ENCODE results near the gene CNDP2. TPM values are rescaled to one million over a fixed set of nuclear protein-coding genes. Genes with fewer than 3 reads are reported as not detected.
A peak's percentile ranks its signal among the peaks of the same experiment; 100 is the strongest.

The CNDP2 gene
- total and polyA plus RNA-seq, 4 donors = 26.7 to 99.2 (median 74.2) TPM

DNA sequence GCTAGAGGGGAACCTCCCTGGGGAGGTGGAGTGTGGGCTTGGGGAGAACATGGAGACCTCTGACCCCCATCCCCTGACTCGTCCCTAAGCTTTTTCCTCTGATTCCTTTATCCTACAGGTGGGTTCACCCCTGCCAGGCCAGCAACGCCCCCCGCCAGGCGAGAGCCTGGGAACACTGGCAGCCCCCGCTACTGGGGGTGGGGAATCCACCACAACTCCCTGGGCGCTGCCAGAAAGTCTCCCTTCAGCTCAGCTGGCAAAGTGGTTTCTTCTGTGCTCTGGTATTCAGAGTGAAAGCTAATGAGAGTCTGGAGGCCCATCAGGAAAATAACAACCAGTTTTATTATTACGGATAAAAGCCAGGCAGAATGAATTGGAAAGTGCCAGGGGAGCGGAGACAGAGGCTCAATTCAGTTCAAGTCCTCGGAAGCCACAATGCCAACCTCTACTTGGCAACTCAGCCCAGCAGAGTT lies 41.8 kb upstream of the CNDP2 start:
- intact Hi-C loops (cut with DNase I) = no loop called here
- Histone ChIP-seq H3K27ac (ENCODE audit: low read depth in 1 of 2, low read length in 2 of 2) (no peak overlapping the region), H3K9me3 (ENCODE audit: control insufficient read depth, low read length) (no peaks in the 10 kb centered on the region), H3K4me1 (ENCODE audit: control insufficient read depth in 1 of 2, insufficient read depth in 2 of 2, low read length in 2 of 2) (no peaks in the 10 kb centered on the region), H3K36me3 (ENCODE audit: control insufficient read depth in 1 of 2, insufficient read depth in 2 of 2, low read length in 1 of 2) (no peaks in the 10 kb centered on the region), H3K4me3 (ENCODE audit: low read length in 2 of 2) (no peak overlapping the region), H3K27me3 (ENCODE audit: control insufficient read depth in 1 of 2, insufficient read depth in 2 of 2, low read length in 1 of 2) (no peaks in the 10 kb centered on the region)
- ATAC-seq (ENCODE audit: low FRiP score) = no peak
- no peak for DNase-seq
- WGBS, 2 donors = 88 to 93% methylated on average over 9 of the region's 9 CpGs

DNA sequence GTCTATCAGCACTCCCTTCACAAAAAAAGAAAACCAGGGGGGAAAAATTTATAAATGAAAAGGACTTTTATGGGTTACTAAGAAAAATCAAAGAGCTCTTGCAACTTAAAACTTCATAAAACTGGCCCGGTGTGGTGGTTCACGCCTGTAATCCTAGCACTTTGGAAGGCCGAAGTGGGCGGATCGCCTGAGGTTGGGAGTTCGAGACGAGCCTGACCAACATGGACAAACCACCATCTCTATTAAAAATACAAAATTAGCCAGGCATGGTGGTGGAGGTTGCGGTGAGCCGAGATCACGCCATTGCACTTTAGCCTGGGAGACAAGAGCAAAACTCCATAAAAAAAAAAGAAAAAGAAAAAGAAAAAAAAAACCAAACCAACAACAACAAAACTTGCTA lies 40.8 kb upstream of the CNDP2 start:
- H3K27me3 ChIP-seq (ENCODE audit: control insufficient read depth in 1 of 2, insufficient read depth in 2 of 2, low read length in 1 of 2) = no peaks in the 10 kb centered on the region
- no peak for ATAC-seq (ENCODE audit: low FRiP score)
- 95 to 98% methylated on average over 10 of the region's 10 CpGs for WGBS, 2 donors

DNA sequence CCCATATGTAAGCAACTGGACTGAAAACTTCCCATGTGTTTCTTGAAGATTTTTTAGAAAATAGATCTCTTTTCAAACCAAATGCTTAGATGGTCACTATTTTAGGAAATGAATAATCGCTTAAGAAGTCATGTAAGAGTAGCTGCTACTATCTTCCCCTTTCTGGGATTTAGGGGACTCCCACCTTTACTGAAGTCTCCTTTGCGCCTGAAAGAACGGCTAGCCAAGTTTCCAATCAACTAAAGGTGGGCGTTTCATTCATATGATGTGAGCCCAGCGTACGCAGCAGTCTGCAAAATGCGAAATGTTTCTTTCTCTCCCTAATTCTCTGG lies 40.2 kb upstream of the CNDP2 start:
- no peaks in the 10 kb centered on the region for H3K27me3 ChIP-seq (ENCODE audit: control insufficient read depth in 1 of 2, insufficient read depth in 2 of 2, low read length in 1 of 2)
- DNase-seq = no peak
- H3K27ac ChIP-seq (ENCODE audit: low read depth in 1 of 2, low read length in 2 of 2) = no peak overlapping the region
- no peaks in the 10 kb centered on the region for H3K9me3 ChIP-seq (ENCODE audit: control insufficient read depth, low read length)
- H3K4me3 ChIP-seq (ENCODE audit: low read length in 2 of 2) = no peak overlapping the region
- 9 to 11% methylated on average over 7 of the region's 7 CpGs for WGBS, 2 donors
- H3K36me3 ChIP-seq (ENCODE audit: control insufficient read depth in 1 of 2, insufficient read depth in 2 of 2, low read length in 1 of 2) = no peaks in the 10 kb centered on the region
- intact Hi-C loops (cut with DNase I) = no loop called here
- H3K4me1 ChIP-seq (ENCODE audit: control insufficient read depth in 1 of 2, insufficient read depth in 2 of 2, low read length in 2 of 2) = no peaks in the 10 kb centered on the region
- ATAC-seq (ENCODE audit: low FRiP score) = no peak

More for the DNA sequence above, 40.8 kb upstream of the CNDP2 start:
- Histone ChIP-seq H3K36me3 (ENCODE audit: control insufficient read depth in 1 of 2, insufficient read depth in 2 of 2, low read length in 1 of 2) (no peaks in the 10 kb centered on the region), H3K9me3 (ENCODE audit: control insufficient read depth, low read length) (no peaks in the 10 kb centered on the region), H3K4me3 (ENCODE audit: low read length in 2 of 2) (no peak overlapping the region), H3K27ac (ENCODE audit: low read depth in 1 of 2, low read length in 2 of 2) (no peak overlapping the region), H3K4me1 (ENCODE audit: control insufficient read depth in 1 of 2, insufficient read depth in 2 of 2, low read length in 2 of 2) (no peaks in the 10 kb centered on the region)
- intact Hi-C loops (cut with DNase I) = no loop called here
- DNase-seq = no peak

DNA sequence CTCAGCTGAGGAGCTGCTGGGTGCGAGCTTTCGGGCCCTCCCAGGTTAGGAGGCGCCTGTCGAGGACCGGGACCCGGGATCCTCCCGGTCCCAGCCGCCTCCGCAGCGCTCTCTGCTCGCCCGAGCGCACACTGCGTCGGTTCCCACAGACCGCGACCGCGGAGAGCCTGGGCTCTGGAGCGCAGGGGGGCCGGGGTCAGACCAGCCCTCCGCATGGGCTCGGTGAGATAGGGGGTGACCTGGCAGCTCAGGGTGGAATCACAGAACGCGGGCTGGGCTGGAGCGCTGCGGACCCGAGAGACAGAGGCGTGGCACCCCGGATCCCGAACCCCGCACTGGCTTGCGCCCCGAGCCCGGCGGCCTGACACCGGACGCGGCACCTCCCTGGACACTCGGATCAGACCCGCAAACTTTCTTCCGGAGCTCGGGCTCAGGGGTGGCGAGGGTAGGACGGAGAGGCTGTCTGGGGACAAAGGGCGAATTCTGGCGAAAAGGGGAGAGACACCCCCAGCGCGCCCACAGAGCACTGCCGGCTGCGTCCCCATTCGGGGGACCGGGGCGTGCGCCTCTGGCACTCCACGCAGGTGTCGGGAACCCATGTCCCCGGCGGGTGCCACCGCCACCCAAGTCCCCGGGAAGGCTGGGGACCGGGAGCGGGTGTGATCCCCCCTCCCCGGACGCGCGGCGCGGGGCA lies 39.7 kb upstream of the CNDP2 start:
- ATAC-seq (ENCODE audit: low FRiP score) (peak; percentile 47), DNase-seq (no peak)
- H3K4me1 ChIP-seq (ENCODE audit: control insufficient read depth in 1 of 2, insufficient read depth in 2 of 2, low read length in 2 of 2) = no peaks in the 10 kb centered on the region
- H3K4me3 ChIP-seq (ENCODE audit: low read length in 2 of 2) = peak overlapping the region in 1 of 2 donors; percentile 33
- no peak overlapping the region for H3K27ac ChIP-seq (ENCODE audit: low read depth in 1 of 2, low read length in 2 of 2)
- no peaks in the 10 kb centered on the region for H3K36me3 ChIP-seq (ENCODE audit: control insufficient read depth in 1 of 2, insufficient read depth in 2 of 2, low read length in 1 of 2)
- H3K9me3 ChIP-seq (ENCODE audit: control insufficient read depth, low read length) = no peaks in the 10 kb centered on the region
- no peaks in the 10 kb centered on the region for H3K27me3 ChIP-seq (ENCODE audit: control insufficient read depth in 1 of 2, insufficient read depth in 2 of 2, low read length in 1 of 2)
- WGBS, 2 donors = 1% methylated on average over 47 to 69 of the region's 69 CpGs
- intact Hi-C loops (cut with DNase I) = no loop called here

DNA sequence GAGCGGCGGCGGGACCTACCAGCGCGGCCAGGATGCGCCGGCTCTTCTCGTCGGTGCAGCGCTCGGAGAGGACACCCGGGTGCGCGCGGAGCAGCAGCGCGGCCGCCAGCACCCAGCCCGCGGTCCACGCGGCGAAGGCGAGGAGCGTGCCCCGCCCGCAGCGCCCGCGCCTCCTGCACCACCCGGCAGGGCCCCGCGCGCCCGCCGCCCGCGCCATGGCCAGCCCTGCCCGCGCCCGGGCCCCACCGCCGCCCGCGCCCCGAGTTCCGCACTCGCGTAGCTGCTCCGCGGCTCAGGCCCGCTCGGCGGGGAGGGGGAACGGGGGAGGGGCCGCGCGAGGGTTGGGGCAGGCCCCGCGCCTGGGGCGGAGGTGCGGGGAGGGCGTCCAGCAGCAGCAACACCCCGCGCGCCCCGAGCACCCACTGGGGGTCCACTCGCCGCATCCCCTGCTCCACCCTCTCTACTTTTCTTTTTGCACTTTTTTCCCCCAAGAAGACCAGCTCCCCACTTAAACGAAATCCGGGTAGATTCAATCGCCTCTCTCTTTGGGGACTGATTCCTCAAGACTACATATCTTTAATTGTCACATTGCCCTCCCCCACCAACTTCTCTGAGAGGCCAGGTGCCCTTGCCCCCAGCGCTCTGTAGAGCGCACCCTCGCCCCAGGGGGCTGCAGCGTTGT lies 39.0 kb upstream of the CNDP2 start, which contains the start of gene DIPK1C:
TSS of gene DIPK1C (minus strand) at position 266 of the 682 bp plus-strand sequence. CDS start at position 217, 49 bp downstream.
- no peaks in the 10 kb centered on the region for H3K27me3 ChIP-seq (ENCODE audit: control insufficient read depth in 1 of 2, insufficient read depth in 2 of 2, low read length in 1 of 2)
- no peak within 1 kb of the TSS for H3K27ac ChIP-seq (ENCODE audit: low read depth in 1 of 2, low read length in 2 of 2)
- intact Hi-C loops (cut with DNase I) = no loop called here
- DNase-seq = no peak
- no peaks in the 10 kb centered on the region for H3K4me1 ChIP-seq (ENCODE audit: control insufficient read depth in 1 of 2, insufficient read depth in 2 of 2, low read length in 2 of 2)
- 2% methylated on average over 34 to 76 of the region's 76 CpGs for WGBS, 2 donors
- H3K9me3 ChIP-seq (ENCODE audit: control insufficient read depth, low read length) = no peaks in the 10 kb centered on the region
- H3K4me3 ChIP-seq (ENCODE audit: low read length in 2 of 2) = peak within 1 kb of the TSS in 1 of 2 donors; percentile 33
- no peaks in the 10 kb centered on the region for H3K36me3 ChIP-seq (ENCODE audit: control insufficient read depth in 1 of 2, insufficient read depth in 2 of 2, low read length in 1 of 2)
- ATAC-seq (ENCODE audit: low FRiP score) = no peak

DNA sequence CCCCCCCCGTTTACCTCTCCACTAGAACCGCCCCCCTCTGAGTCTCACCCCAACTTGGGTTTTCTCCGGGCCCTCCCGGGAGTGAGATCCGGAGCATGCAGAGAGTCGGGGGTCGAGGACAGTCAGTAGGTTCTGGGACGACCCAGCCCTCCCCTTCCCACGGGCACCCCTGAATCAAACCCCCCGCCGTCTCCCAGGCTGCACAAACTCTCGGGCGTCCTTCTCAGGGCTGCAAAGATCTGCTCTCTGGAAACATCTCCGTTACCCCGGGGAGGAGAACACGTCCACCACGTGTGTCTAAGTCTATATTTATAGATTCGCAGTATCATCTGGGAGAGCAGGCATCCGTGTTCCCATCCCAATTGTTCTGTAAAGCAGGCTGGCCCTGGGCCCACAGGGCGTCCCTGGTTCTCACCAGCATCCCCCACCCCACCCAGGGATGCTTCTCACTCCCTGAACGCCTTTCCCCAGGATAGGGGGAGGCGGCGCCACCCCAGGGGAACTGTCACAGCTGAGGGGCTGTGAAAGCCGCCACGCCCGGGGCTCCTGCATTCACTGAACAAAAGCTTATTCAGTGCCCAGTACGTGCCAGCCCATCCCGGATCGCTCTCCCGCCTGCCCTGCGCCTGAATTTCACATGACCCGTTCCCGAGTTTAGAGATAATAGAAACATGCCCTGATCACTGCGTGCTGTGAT lies 38.3 kb upstream of the CNDP2 start:
- no peak overlapping the region for H3K27ac ChIP-seq (ENCODE audit: low read depth in 1 of 2, low read length in 2 of 2)
- no peak for ATAC-seq (ENCODE audit: low FRiP score)
- no peak overlapping the region for H3K4me3 ChIP-seq (ENCODE audit: low read length in 2 of 2)
- DNase-seq = no peak
- 30 to 33% methylated on average over 32 to 34 of the region's 34 CpGs for WGBS, 2 donors
- no peaks in the 10 kb centered on the region for H3K27me3 ChIP-seq (ENCODE audit: control insufficient read depth in 1 of 2, insufficient read depth in 2 of 2, low read length in 1 of 2)
- no peaks in the 10 kb centered on the region for H3K4me1 ChIP-seq (ENCODE audit: control insufficient read depth in 1 of 2, insufficient read depth in 2 of 2, low read length in 2 of 2)
- intact Hi-C loops (cut with DNase I) = no loop called here
- no peaks in the 10 kb centered on the region for H3K9me3 ChIP-seq (ENCODE audit: control insufficient read depth, low read length)
- no peaks in the 10 kb centered on the region for H3K36me3 ChIP-seq (ENCODE audit: control insufficient read depth in 1 of 2, insufficient read depth in 2 of 2, low read length in 1 of 2)

DNA sequence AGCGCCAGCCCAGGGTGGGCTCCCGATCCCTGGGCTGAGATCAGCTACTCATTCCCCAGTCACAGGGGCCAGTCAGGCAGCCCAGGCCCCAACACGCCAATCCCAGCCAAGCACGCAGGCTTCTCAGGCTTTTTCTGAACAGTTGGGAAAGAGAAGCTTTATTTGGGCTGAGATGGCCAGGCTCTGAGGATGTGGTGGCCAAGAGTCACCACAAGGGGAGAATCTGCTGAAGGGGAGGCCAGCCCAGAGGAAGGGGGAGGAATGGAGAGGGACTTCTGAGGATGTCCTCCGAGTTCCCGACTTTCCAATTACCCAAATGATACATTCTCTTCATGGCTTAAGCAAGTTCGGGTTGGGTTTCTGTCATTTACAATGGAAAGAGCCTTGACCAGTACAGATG lies 36.3 kb upstream of the CNDP2 start:
- intact Hi-C loops (cut with DNase I) = no loop called here
- no peak for DNase-seq
- Histone ChIP-seq H3K27me3 (ENCODE audit: control insufficient read depth in 1 of 2, insufficient read depth in 2 of 2, low read length in 1 of 2) (no peaks in the 10 kb centered on the region), H3K27ac (ENCODE audit: low read depth in 1 of 2, low read length in 2 of 2) (no peak overlapping the region), H3K4me1 (ENCODE audit: control insufficient read depth in 1 of 2, insufficient read depth in 2 of 2, low read length in 2 of 2) (no peaks in the 10 kb centered on the region), H3K9me3 (ENCODE audit: control insufficient read depth, low read length) (no peaks in the 10 kb centered on the region), H3K36me3 (ENCODE audit: control insufficient read depth in 1 of 2, insufficient read depth in 2 of 2, low read length in 1 of 2) (no peaks in the 10 kb centered on the region), H3K4me3 (ENCODE audit: low read length in 2 of 2) (no peak overlapping the region)
- no peak for ATAC-seq (ENCODE audit: low FRiP score)
- WGBS, 2 donors = 74 to 75% methylated on average over 7 of the region's 7 CpGs

DNA sequence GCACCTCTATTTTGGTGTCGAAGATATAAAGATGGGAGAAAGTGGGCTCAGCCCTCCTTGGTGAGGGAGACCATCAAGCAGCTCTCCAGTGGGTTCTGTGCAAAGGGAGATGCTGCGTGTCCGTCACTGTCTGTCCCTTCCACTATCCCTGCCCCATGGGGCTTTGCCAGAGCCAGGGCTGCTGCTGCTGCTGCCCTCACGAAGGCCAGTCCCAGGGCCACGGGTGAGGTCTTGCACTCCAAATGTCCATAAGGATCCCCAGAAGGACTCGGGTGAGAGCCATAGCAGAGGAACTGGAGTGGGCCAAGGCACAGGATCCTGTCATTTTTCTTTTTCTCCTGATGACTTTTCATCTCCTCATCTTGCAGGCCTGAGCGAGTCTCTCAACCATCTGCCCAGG lies 35.3 kb upstream of the CNDP2 start:
- Histone ChIP-seq H3K9me3 (ENCODE audit: control insufficient read depth, low read length) (no peaks in the 10 kb centered on the region), H3K36me3 (ENCODE audit: control insufficient read depth in 1 of 2, insufficient read depth in 2 of 2, low read length in 1 of 2) (no peaks in the 10 kb centered on the region), H3K4me3 (ENCODE audit: low read length in 2 of 2) (no peak overlapping the region), H3K27ac (ENCODE audit: low read depth in 1 of 2, low read length in 2 of 2) (no peak overlapping the region), H3K4me1 (ENCODE audit: control insufficient read depth in 1 of 2, insufficient read depth in 2 of 2, low read length in 2 of 2) (no peaks in the 10 kb centered on the region), H3K27me3 (ENCODE audit: control insufficient read depth in 1 of 2, insufficient read depth in 2 of 2, low read length in 1 of 2) (no peaks in the 10 kb centered on the region)
- WGBS, 2 donors = 96% methylated on average over 7 of the region's 7 CpGs
- no peak for DNase-seq
- no peak for ATAC-seq (ENCODE audit: low FRiP score)
- intact Hi-C loops (cut with DNase I) = no loop called here
